22Rv1 (cell line): Measurements from ENCODE around the gene RERE.

Source experiments
- CTCF ChIP-seq: fragments of 450-650 bp; IDR thresholded peaks from 2 replicates; pipeline ENCODE4 v1.5.1; 2017; ENCODE audit warnings: mild to moderate bottlenecking
- ZFX ChIP-seq: fragments of 450-650 bp; IDR thresholded peaks from 2 replicates; pipeline ENCODE4 v1.6.1; 2017; ENCODE audit warnings: antibody characterized with exemption, borderline replicate concordance

- TF ChIP-seq CTCF (no peak), ZFX (no peak)
Measured at GRCh38 chr1:8858112-8858668, 40.8 kb upstream of the RERE start.
